GM12878 (cell line): ENCODE results near the gene SLC25A11.

Experiments
- CHD1 ChIP-seq: IDR thresholded peaks from 2 replicates; pipeline ENCODE4 v1.6.1; 2012; ENCODE audit warnings: low read depth, low read length, improper control_type of control experiment
- POLR2A ChIP-seq: IDR thresholded peaks from 2 replicates; pipeline ENCODE4 v1.6.1; 2011; ENCODE audit warnings: low read depth, mild to moderate bottlenecking, low read length
- SIN3A ChIP-seq: IDR thresholded peaks from 2 replicates; pipeline ENCODE4 v1.6.1; 2012; ENCODE audit warnings: low read depth, low read length, improper control_type of control experiment
- SREBF1 ChIP-seq: IDR thresholded peaks from 2 replicates; pipeline ENCODE4 v1.6.1; 2012; ENCODE audit warnings: mild to moderate bottlenecking, low read length
- YY1 ChIP-seq: IDR thresholded peaks from 2 replicates; pipeline ENCODE4 v1.6.1; 2011; ENCODE audit warnings: low read depth, mild to moderate bottlenecking, low read length

- TF ChIP-seq SIN3A: no peak
- no peak for TF ChIP-seq CHD1
- TF ChIP-seq POLR2A: no peak
- TF ChIP-seq SREBF1: no peak
- TF ChIP-seq YY1: no peak
These were observed 18.3 kb upstream of the SLC25A11 start for GRCh38 chr17:4958102-4958501.
